SK-N-SH (cell line): ENCODE data around the gene AGFG2. TPM values are rescaled to one million over a fixed set of nuclear protein-coding genes. Genes with fewer than 3 reads are reported as not detected.

Experiments
- CTCF ChIA-PET: fragments of 300-600, 350-600 bp; formaldehyde crosslinking; extraction: SDS; loops from one replicate; lab custom pipeline; 2021; lab: Yijun Ruan, JAX
- POLR2A ChIA-PET: fragments of 350-600 bp; sonication (Branson Sonifier 250); formaldehyde crosslinking; extraction: SDS; loops from one replicate; lab custom pipeline; 2020; ENCODE audit warnings: antibody characterized with exemption, inconsistent platforms; lab: Yijun Ruan, JAX
- DNase-seq: peaks from one replicate; pipeline ENCODE4 v3.0.0; 2012
- H2AFZ ChIP-seq: fragments of 200-600 bp; sonication (generic); 2 replicates; pipeline ENCODE4 v1.8.1; 2016; ENCODE audit warnings: antibody characterized with exemption, mild to moderate bottlenecking, low read depth
- H3F3A ChIP-seq: fragments of 200-600 bp; sonication (generic); replicated peaks from 2 replicates; pipeline ENCODE3; 2016; ENCODE audit warnings: antibody characterized with exemption, mild to moderate bottlenecking; ENCODE audit not compliant: insufficient read depth
- H3K27ac ChIP-seq, 2 experiments: fragments of 200-500 bp in 1 of 2; fragments of 200-600 bp in 1 of 2; sonication (Bioruptor generic) in 1 of 2; sonication (generic), shearing (Covaris generic) in 1 of 2; 2 replicates each; pipeline versions ENCODE4 v1.5.1 to v1.6.1; 2014 to 2016; ENCODE audit warnings: low read depth in 2 of 2, inconsistent platforms in 1 of 2, low read length in 1 of 2, mild to moderate bottlenecking in 1 of 2, mixed read lengths in 1 of 2
- H3K27me3 ChIP-seq: fragments of 200-600 bp; sonication (generic), shearing (Covaris generic); 2 replicates; pipeline ENCODE4 v1.6.1; 2016; ENCODE audit warnings: mixed run types; ENCODE audit not compliant: insufficient read depth
- H3K36me3 ChIP-seq, 2 experiments: fragments of 200-500 bp in 1 of 2; fragments of 200-600 bp in 1 of 2; sonication (Bioruptor generic) in 1 of 2; sonication (generic) in 1 of 2; replicated peaks in 1 of 2; 2 replicates each; pipeline versions ENCODE3 to v1.5.1; 2014 to 2016; ENCODE audit warnings: low read length in 1 of 2, mild to moderate bottlenecking in 1 of 2; ENCODE audit not compliant: insufficient read depth in 2 of 2, control insufficient read depth in 1 of 2
- H3K4me1 ChIP-seq, 2 experiments: fragments of 200-500 bp in 1 of 2; fragments of 200-600 bp in 1 of 2; sonication (Bioruptor generic) in 1 of 2; sonication (generic), shearing (Covaris generic) in 1 of 2; 2 replicates each; pipeline versions ENCODE4 v1.5.1 to v1.6.1; 2014 to 2016; ENCODE audit warnings: low read depth in 1 of 2, low read length in 1 of 2, mixed run types in 1 of 2; ENCODE audit not compliant: insufficient read depth in 2 of 2, control insufficient read depth in 1 of 2
- H3K4me2 ChIP-seq: fragments of 200-600 bp; sonication (generic), shearing (Covaris generic); 2 replicates; pipeline ENCODE4 v1.6.1; 2017; ENCODE audit warnings: mixed run types
- H3K4me3 ChIP-seq, 2 experiments: fragments of 200-500 bp in 1 of 2; fragments of 200-600 bp in 1 of 2; sonication (Bioruptor generic) in 1 of 2; sonication (generic), shearing (Covaris generic) in 1 of 2; 2 replicates each; pipeline versions ENCODE4 v1.5.1 to v1.8.1; 2014 to 2016; ENCODE audit warnings: low read depth in 2 of 2, inconsistent platforms in 1 of 2, low read length in 1 of 2, mild to moderate bottlenecking in 1 of 2, mixed read lengths in 1 of 2, moderate library complexity in 1 of 2
- H3K79me2 ChIP-seq: fragments of 200-600 bp; sonication (generic); 2 replicates; pipeline ENCODE4 v1.8.1; 2017; ENCODE audit warnings: mild to moderate bottlenecking; ENCODE audit not compliant: insufficient read depth
- H3K9ac ChIP-seq: fragments of 200-600 bp; sonication (generic); 2 replicates; pipeline ENCODE4 v1.6.1; 2017; ENCODE audit warnings: mixed run types
- H3K9me2 ChIP-seq: fragments of 200-600 bp; sonication (generic); 2 replicates; pipeline ENCODE4 v1.6.1; 2017; ENCODE audit warnings: mixed run types
- H3K9me3 ChIP-seq: fragments of 200-600 bp; sonication (generic); 2 replicates; pipeline ENCODE4 v1.6.1; 2017; ENCODE audit warnings: mixed run types, mild to moderate bottlenecking, moderate library complexity
- H4K20me1 ChIP-seq: fragments of 200-600 bp; sonication (generic); 2 replicates; pipeline ENCODE4 v1.6.1; 2017; ENCODE audit warnings: mild to moderate bottlenecking, mixed run types; ENCODE audit not compliant: insufficient read depth
- CTCF ChIP-seq: fragments of 200-600 bp; sonication (generic); IDR thresholded peaks from 2 replicates; pipeline ENCODE4 v1.6.1; 2017; ENCODE audit warnings: antibody characterized with exemption, mild to moderate bottlenecking, moderate library complexity
- FOXJ3 ChIP-seq: sonication (generic); formaldehyde crosslinking; IDR thresholded peaks from 2 replicates; pipeline ENCODE4 v1.5.1; 2020; ENCODE audit warnings: mild to moderate bottlenecking, missing genetic modification reagents
- IRF3 ChIP-seq: fragments of 150-350 bp; IDR thresholded peaks from 2 replicates; pipeline ENCODE4 v1.6.1; 2016; ENCODE audit warnings: mild to moderate bottlenecking, low read depth, low read length
- MAX ChIP-seq: IDR thresholded peaks from 2 replicates; pipeline ENCODE4 v1.4.0; 2012; ENCODE audit warnings: low read depth
- MEF2A ChIP-seq: IDR thresholded peaks from 2 replicates; pipeline ENCODE4 v1.4.0; 2012; ENCODE audit warnings: low read depth, borderline replicate concordance
- NRF1 ChIP-seq: IDR thresholded peaks from 2 replicates; pipeline ENCODE4 v1.6.1; 2012; ENCODE audit warnings: low read depth, mild to moderate bottlenecking, low read length
- RCOR1 ChIP-seq: fragments of 150-350 bp; IDR thresholded peaks from 2 replicates; pipeline ENCODE4 v1.6.1; 2017; ENCODE audit warnings: antibody characterized with exemption, low read length
- REST ChIP-seq: IDR thresholded peaks from 2 replicates; pipeline ENCODE4 v1.6.1; 2012; ENCODE audit warnings: mild to moderate bottlenecking, low read depth, low read length, moderate library complexity
- RXRA ChIP-seq: IDR thresholded peaks from 2 replicates; pipeline ENCODE4 v1.4.0; 2012; ENCODE audit warnings: low read depth, mild to moderate bottlenecking, borderline replicate concordance
- SIN3A ChIP-seq: IDR thresholded peaks from 2 replicates; pipeline ENCODE4 v1.6.1; 2012; ENCODE audit warnings: low read depth, mild to moderate bottlenecking, low read length, moderate library complexity, borderline replicate concordance
- TCF12 ChIP-seq: IDR thresholded peaks from 2 replicates; pipeline ENCODE4 v1.4.0; 2012
- TEAD4 ChIP-seq: IDR thresholded peaks from 2 replicates; pipeline ENCODE4 v1.4.0; 2012; ENCODE audit warnings: mild to moderate bottlenecking, borderline replicate concordance; ENCODE audit not compliant: insufficient read depth
- ZBTB33 ChIP-seq: IDR thresholded peaks from 2 replicates; pipeline ENCODE4 v1.4.0; 2012; ENCODE audit warnings: low read depth, borderline replicate concordance
- WGBS: methylation state at CpG from one replicate; pipeline ENCODE4 v1.1.6; 2017; ENCODE audit warnings: low lambda C conversion rate; 5-methylcytosine and 5-hydroxymethylcytosine counted together
- polyA plus RNA-seq, 3 experiments: library from polyadenylated mRNA; depleted of rRNA; stranded (reverse); fragments of >200 nt; gene quantifications; 2 replicates each; pipeline ENCODE4 v1.2.3, GENCODE V29; 2012

The AGFG2 gene
- polyA plus RNA-seq, 1 of the 3 experiments (the other 2 are of a cell fraction), result 23.1 TPM

GRCh38 chr7:100568896-100569844, 30.2 kb downstream of the AGFG2 start (continued):
- peak; percentile 51 for TF ChIP-seq CTCF
- no peak for TF ChIP-seq MAX

- POLR2A ChIA-PET, result interaction anchor here (0.7 to 2.7 kb wide), 4 partner anchors 14 to 133 kb away, joined by 3 to 19 read pairs (median 4); partner anchors contain the start of genes FBXO24, LRCH4 and MOSPD3
- CTCF ChIA-PET, result interaction anchor here (0.9 to 2.0 kb wide), 11 partner anchors 10 to 134 kb away, joined by 3 to 16 read pairs (median 3); partner anchors contain the start of gene MOSPD3
These were observed 32.2 kb downstream of the AGFG2 start for GRCh38 chr7:100570954-100571828.

More at GRCh38 chr7:100570954-100571828, 32.2 kb downstream of the AGFG2 start:
- Histone ChIP-seq H3K9ac (no peak overlapping the region), H3K79me2 (no peaks in the 10 kb centered on the region), H3K27me3 (no peaks in the 10 kb centered on the region), H3F3A (peaks cover 9% of the 10 kb centered on the region), H3K4me1 (peaks cover 0 to 40% of the 10 kb centered on the region in 2 experiments; a peak in 1 of 4 replicates), H3K27ac (no peak overlapping the region), H3K4me3 (no peak overlapping the region), H3K36me3 (peaks cover 8 to 19% of the 10 kb centered on the region in 2 experiments), H3K9me3 (no peaks in the 10 kb centered on the region), H4K20me1 (no peaks in the 10 kb centered on the region), H3K4me2 (no peak overlapping the region), H2AFZ (no peak overlapping the region), H3K9me2 (no peaks in the 10 kb centered on the region)
- 93% methylated on average over 22 of the region's 26 CpGs for WGBS
- peak; percentile 48 for DNase-seq
- no peak for TF ChIP-seq RCOR1
- no peak for TF ChIP-seq REST
- TF ChIP-seq CTCF, result no peak
- no peak for TF ChIP-seq NRF1
- no peak for TF ChIP-seq MAX
- no peak for TF ChIP-seq SIN3A
- no peak for TF ChIP-seq RXRA
- TF ChIP-seq TCF12, result no peak
- TF ChIP-seq ZBTB33, result no peak
- no peak for TF ChIP-seq IRF3
- no peak for TF ChIP-seq FOXJ3 (CRISPR knock-in tag)
- no peak for TF ChIP-seq TEAD4
- no peak for TF ChIP-seq MEF2A
